AG09319 (cell line): ENCODE data around the gene SCFD2.

ENCODE experiments used
- DNase-seq: peaks from one replicate; pipeline ENCODE4 v3.0.0-alpha.2; 2010; ENCODE audit warnings: low read depth; ENCODE audit errors: extremely low read depth
- CTCF ChIP-seq: IDR thresholded peaks from 2 replicates; pipeline ENCODE4 v1.5.1; 2011; ENCODE audit warnings: low read depth, mild to moderate bottlenecking, inconsistent platforms, low read length, moderate library complexity

SCFD2 gene

GRCh38 chr4:52931243-52931642 is 434.6 kb downstream of the SCFD2 start:
- no peak for TF ChIP-seq CTCF
- no peak for DNase-seq

DNA sequence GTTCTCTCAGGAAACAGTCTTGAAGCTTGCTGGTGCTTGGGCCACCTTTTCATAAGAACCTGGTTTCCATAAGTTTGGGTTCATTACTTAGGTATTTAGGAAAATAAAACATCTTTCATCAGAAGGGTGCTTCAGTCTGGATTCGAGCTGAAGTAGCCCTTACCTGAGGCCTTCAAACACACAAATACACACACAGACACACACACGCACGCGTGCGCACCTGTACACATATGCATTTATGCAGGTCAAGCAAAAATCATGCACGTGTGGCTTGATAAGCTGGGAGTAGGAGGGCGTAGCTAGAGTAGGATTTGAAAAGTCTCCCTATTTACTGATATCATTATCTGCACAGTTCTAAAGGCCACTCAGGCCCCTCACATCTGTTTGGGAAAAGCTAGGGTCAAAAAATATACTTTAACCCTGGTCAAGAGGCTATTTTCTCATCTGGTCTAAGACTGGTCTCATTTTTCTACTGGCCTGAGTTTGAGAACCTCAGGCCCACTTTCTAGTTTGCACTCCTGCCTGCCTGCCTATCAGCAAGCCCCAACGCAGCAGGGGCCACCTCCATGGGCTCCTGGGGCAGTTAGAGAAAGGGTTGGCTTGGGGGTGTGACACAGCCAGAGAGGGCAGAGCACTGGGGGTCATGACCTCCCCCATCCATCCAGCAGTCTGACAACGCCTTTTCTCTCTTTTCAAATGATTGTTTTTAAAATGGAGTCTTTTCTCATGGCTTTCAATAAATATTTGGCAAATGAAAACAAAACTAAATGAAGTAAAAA is 439.5 kb downstream of the SCFD2 start:
- TF ChIP-seq CTCF: no peak
- no peak for DNase-seq

- no peak for TF ChIP-seq CTCF
- DNase-seq: no peak
Measured at GRCh38 chr4:52925531-52925968, 440.3 kb downstream of the SCFD2 start.

DNA sequence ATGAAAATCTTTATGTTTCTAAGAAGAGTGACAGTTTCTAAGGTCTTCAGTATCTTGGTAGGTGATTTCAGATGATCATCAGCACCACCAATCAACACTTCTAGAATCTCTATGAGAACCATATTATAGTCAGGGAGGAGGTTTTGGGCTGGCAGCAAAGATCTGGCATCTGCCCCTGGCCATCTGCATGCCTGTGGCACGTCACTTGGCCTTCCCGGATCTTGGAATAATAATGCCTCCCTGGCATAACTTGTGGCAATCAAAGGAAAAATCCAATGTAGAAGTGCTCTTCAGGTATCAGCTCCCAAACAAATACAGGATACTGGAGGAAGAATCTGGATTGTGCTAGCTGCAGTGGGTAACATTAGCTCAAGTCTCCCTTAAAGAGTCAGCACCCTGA is 446.4 kb downstream of the SCFD2 start:
- TF ChIP-seq CTCF: no peak
- no peak for DNase-seq

GRCh38 chr4:52917817-52918216 is 448.0 kb downstream of the SCFD2 start:
- no peak for TF ChIP-seq CTCF
- DNase-seq: no peak

DNA sequence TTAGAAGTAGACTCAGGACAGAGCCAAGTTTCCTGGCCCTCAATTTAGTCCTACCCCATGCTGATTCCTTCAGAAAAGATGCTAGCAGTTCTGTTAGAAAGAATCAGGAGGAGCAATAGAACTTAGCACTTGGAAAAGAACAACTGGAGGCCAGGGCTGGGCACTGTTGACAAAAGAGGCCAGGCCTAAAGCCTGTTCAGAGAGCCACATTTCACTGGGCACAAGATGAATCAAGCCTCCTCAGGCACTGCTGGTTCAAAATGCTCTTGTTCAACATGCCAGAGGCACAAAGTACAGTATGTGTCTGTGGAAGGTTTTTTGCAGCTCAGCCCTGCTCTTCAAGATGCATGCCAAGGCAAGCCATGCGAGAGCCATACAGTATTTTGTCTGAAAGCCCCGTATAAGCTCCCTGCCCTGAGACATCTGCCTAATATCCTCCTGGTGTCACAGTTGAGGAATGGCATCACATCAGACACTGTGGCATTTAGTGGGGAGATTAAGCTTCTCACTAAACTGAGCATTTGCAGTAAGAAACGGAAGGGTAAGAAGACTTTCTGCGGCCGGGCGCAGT is 450.0 kb downstream of the SCFD2 start:
- DNase-seq: no peak
- no peak for TF ChIP-seq CTCF

DNA sequence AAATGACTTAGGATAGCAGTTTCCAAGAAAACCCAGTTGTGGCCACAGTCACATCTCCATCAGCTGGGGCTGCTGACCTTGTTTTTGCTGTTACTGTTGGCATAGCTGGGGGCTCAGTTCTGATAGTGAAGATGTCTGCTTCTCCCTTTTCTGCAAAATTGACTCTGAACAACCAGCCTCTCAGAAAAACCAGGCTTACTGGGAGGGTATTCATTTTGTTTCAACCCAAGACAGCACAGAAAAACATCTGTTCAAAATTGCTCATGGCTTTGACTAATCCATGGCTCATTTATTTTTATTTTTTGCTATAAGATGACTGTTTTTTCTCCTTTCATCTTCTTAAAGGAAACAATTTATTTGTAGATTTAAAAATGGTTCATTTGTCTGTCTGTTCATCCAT is 450.7 kb downstream of the SCFD2 start:
- no peak for TF ChIP-seq CTCF
- no peak for DNase-seq
